Kidney (tissue), 14 donors: ENCODE data around the gene LIPH. TPM values are rescaled to one million over a fixed set of nuclear protein-coding genes. Genes with fewer than 3 reads are reported as not detected.

ENCODE experiments used
- DNase-seq, 5 donors: peaks; one replicate each; pipeline ENCODE4 v3.0.0-alpha.2; 2013 to 2020
- FAIRE-seq: peaks from 2 replicates; lab custom pipeline; 2012; peaks lifted over from hg19 to GRCh38; lab: Jason Lieb, UNC
- H3K27ac ChIP-seq, 2 donors: one replicate each; pipeline ENCODE4 v1.7.0; 2013; ENCODE audit warnings: low read depth in 2 of 2, low read length in 2 of 2, inconsistent platforms in 1 of 2
- H3K27me3 ChIP-seq: one replicate; pipeline ENCODE4 v1.7.1; 2013; ENCODE audit warnings: low read length, inconsistent platforms; ENCODE audit not compliant: control insufficient read depth, insufficient read depth
- H3K36me3 ChIP-seq, 3 donors: one replicate each; pipeline versions ENCODE4 v1.7.0 to v1.7.1; 2013; ENCODE audit warnings: low read length in 3 of 3, control low read depth in 1 of 3, inconsistent platforms in 1 of 3; ENCODE audit not compliant: insufficient read depth in 3 of 3, control insufficient read depth in 2 of 3
- H3K4me1 ChIP-seq, 3 donors: one replicate each; pipeline versions ENCODE4 v1.7.0 to v1.7.1; 2013; ENCODE audit warnings: low read length in 3 of 3, inconsistent platforms in 1 of 3, low read depth in 1 of 3; ENCODE audit not compliant: control insufficient read depth in 2 of 3, insufficient read depth in 2 of 3
- H3K4me3 ChIP-seq, 3 donors: one replicate each; pipeline versions ENCODE4 v1.7.0 to v1.8.1; 2013; ENCODE audit warnings: low read length in 3 of 3, control low read depth in 1 of 3, inconsistent platforms in 1 of 3
- H3K9ac ChIP-seq, 3 donors: one replicate each; pipeline versions ENCODE4 v1.7.0 to v1.7.1; 2013; ENCODE audit warnings: low read length in 3 of 3, control low read depth in 1 of 3, inconsistent platforms in 1 of 3
- H3K9me3 ChIP-seq, 3 donors: one replicate each; pipeline versions ENCODE4 v1.7.0 to v1.7.1; 2013; ENCODE audit warnings: low read length in 3 of 3, control low read depth in 1 of 3, inconsistent platforms in 1 of 3; ENCODE audit not compliant: control insufficient read depth in 2 of 3, insufficient read depth in 1 of 3
- CTCF ChIP-seq: IDR thresholded peaks from 3 replicates; pipeline ENCODE4 v1.5.1; 2012; ENCODE audit warnings: mild to moderate bottlenecking, moderate library complexity, borderline replicate concordance; ENCODE audit not compliant: insufficient read depth; ENCODE audit errors: extremely low read depth
- intact Hi-C: fragments of 100-400 bp; cut with DNase I; formaldehyde crosslinking; loops from one replicate; pipeline ENCODE4 v1.11.1; 2022
- polyA plus RNA-seq: library from polyadenylated mRNA; stranded (reverse); fragments of 350-450 nt; fragmentation: Illumina TruSeq; extraction: RNeasy Lipid Tissue Mini Kit (QIAGEN cat#74804); gene quantifications from one replicate; pipeline ENCODE4 v1.2.3, GENCODE V29; 2014; ENCODE audit warnings: low read depth, low replicate concordance; ENCODE audit not compliant: insufficient read depth
- total RNA-seq: library from RNA; stranded (reverse); fragmentation: NEBNext Ultra II Directional; extraction: Animal tissue kit (Norgen Biotek cat#: 25700); gene quantifications from one replicate; pipeline ENCODE4 v1.2.1, GENCODE V29; 2021
- donor health status: control.
- donor health status: control.
- donor health status: control.
- donor health status: control.
- donor health status: control.
- donor health status: DM: yes; HTN: yes; CAD: no.
- donor health status: Normal renal cell carcinoma (clear cell type).

The LIPH gene
- total and polyA plus RNA-seq, 2 donors from 2014 or later = 3.2 to 14.7 TPM

DNA sequence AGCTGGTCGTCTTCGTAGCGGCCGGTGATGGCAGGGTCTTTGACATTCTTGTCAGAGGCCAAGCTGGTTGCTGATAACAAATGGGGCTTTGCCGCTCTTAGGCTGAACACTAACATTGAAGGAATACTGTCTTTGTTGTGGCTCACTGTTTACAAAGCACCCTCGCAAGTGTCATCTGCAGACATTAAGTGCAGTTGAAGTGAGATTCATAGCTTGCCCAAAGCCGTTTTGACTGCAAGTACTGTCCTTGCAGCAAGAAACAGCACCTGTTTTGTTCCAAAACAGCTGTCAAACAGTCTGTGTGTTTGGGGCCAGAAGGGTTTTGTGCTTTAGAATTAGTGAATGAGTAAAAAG, 34.3 kb upstream of the LIPH start:
- Histone ChIP-seq H3K4me3 (peak overlapping the region; percentile 95 to 99 (median 96)), H3K9me3 (no peaks in the 10 kb centered on the region), H3K9ac (peak overlapping the region; percentile 87 to 99 (median 90)), H3K36me3 (no peaks in the 10 kb centered on the region), H3K27ac (peak overlapping the region; percentile 95), H3K4me1 (peaks cover 0 to 19% (median 13%) of the 10 kb centered on the region in 3 donors), H3K27me3 (no peaks in the 10 kb centered on the region)
- DNase-seq = no peak
- no peak for TF ChIP-seq CTCF
- intact Hi-C loops = no loop called here
- FAIRE-seq = no peak

GRCh38 chr3:185585859-185586685, 33.7 kb upstream of the LIPH start, which contains the start of gene SENP2:
TSS of gene SENP2 (plus strand) at chr3:185586295. CDS start at chr3:185586414, 119 bp downstream.
- peak within 1 kb of the TSS; percentile 90 to 99 (median 94) for H3K9ac ChIP-seq
- H3K27ac ChIP-seq = peak within 1 kb of the TSS; percentile 95
- intact Hi-C loops = no loop called here
- H3K27me3 ChIP-seq = no peaks in the 10 kb centered on the region
- no peaks in the 10 kb centered on the region for H3K9me3 ChIP-seq
- H3K4me1 ChIP-seq = peaks cover 0 to 19% (median 13%) of the 10 kb centered on the region in 3 donors
- DNase-seq = peak; percentile 100
- peak; percentile 93 for FAIRE-seq
- H3K4me3 ChIP-seq = peak within 1 kb of the TSS; percentile 95 to 99 (median 98)
- TF ChIP-seq CTCF = peak; percentile 12
- no peaks in the 10 kb centered on the region for H3K36me3 ChIP-seq

GRCh38 chr3:185585518-185585858, 33.1 kb upstream of the LIPH start:
- intact Hi-C loops = no loop called here
- no peak for FAIRE-seq
- no peaks in the 10 kb centered on the region for H3K36me3 ChIP-seq

More at GRCh38 chr3:185585518-185585858, 33.1 kb upstream of the LIPH start:
- DNase-seq = no peak
- TF ChIP-seq CTCF = no peak
- Histone ChIP-seq H3K4me1 (peaks cover 0 to 19% (median 13%) of the 10 kb centered on the region in 3 donors), H3K27ac (peak overlapping the region; percentile 70 to 89), H3K9me3 (no peaks in the 10 kb centered on the region), H3K9ac (peak overlapping the region; percentile 15 to 94 (median 88)), H3K27me3 (no peaks in the 10 kb centered on the region), H3K4me3 (peak overlapping the region; percentile 86 to 99 (median 98))
